ENCODE results near the gene GLG1.
"Not testable (repeated sequence)": the region's sequence is repeated elsewhere in the genome, so short reads cannot be mapped to it uniquely, and the experiment has no call there.

GLG1 gene

DNA sequence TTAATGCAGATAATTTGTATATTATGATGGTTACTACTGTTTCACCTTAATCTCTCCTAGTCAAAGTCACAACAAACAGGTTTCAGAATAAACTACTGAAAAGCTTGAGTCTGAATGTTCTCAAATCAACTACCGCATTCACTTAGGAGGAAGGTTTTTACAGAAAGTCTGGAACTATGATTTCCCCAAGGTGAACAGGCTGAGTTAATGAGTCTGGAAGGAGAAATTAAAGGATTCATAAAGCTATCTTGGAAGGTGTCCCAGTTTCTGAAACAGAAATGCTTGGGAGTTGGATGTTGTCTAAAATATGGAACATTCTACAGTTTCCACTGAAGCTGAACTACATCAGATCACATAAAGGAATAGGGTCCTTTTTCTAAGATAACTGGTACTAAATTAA is 69.2 kb downstream of the GLG1 start:
- not testable (repeated sequence) for DNase-seq (ENCODE audit: low read depth)

DNA sequence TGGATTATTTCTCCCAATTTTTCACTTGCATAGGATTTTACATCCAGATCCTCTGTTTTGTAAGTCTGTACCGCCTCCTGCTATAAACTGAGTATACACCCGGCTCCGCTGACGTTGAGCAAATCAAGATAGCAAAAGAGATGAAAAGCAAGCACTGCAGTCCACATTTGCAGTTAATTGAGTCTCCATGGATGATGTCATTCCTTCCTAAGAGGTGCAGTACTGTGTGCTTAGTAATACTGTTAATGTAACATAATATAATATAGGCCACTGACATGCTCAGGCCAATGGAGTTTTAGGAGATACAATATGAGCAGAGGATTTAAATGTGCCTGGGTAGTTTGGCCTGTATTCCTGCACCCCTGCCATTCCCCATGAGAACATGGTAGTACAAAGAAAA is 72.3 kb downstream of the GLG1 start:
- DNase-seq (ENCODE audit: low read depth) = not testable (repeated sequence)

DNA sequence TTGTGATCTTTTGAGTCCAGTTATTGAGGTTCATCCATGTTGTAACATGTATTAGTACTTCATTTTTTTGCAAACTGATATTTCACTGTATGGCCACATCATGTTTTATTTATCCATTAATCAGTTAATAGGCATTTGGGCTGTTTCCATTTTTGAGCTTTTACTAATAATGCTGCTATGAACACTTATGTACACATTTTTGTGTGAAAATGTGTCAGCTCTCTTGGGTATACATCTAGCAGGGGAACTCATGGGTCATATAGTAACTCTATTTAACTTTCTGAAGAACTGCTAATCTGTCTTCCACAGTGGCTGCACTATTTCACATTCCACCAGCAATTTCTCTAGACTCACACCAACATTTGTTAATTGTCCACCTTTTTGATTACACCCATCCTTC is 82.0 kb downstream of the GLG1 start:
- DNase-seq (ENCODE audit: low read depth) = no peak

DNA sequence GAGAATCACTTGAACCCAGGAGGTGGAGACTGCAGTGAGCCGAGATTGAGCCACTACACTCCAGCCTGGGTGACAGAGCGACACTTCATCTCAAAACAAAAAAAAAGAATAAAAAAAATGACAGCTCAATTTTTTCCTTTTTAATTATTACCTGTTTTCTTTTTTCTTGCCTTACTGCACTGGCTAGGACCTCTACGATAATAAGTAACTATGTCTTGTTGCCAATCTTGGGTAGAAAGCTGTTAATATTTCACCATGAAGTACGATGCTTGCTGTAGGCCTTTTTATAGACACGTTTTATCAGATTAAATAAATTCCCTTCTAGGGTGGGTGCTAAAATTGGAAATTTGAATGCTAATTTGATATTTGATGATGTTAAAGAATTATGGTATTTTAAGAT is 82.8 kb downstream of the GLG1 start:
- no peak for DNase-seq (ENCODE audit: low read depth)

DNA sequence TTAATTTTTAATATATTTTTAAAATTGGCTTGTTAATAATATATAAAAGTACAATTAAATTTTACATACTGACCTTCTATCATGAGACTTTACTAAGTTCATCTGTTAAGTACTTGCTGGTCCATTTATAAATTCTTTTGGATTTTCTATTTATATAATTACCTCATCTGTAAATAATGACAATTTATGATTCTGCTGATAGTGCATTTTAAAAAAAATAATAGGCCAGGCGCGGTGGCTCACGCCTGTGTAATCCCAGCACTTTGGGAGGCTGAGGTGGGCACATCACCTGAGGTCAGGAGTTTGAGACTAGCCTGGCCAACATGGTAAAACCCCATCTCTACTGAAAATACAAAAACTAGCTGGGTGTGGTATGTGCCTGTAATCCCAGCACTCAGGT is 83.2 kb downstream of the GLG1 start:
- not testable (repeated sequence) for DNase-seq (ENCODE audit: low read depth)

DNA sequence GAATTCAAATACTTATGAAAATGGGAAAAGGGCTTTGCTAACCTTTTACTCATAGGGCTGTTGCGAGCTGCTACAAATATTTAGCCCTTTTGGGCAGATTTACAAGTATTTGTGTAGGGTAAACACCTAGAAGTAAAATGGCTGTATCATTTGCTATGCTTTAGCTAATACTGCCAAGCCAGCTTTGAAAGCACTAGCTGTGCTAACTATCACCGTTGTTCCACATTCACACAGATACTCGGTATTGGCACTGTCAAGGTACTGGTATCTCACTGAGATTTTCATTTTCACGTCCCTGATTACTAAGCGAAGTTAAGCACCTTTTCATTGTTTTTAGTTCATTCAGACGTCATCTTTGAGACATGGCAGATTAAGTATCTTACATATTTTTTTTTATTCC is 84.8 kb downstream of the GLG1 start:
- DNase-seq (ENCODE audit: low read depth) = no peak

DNA sequence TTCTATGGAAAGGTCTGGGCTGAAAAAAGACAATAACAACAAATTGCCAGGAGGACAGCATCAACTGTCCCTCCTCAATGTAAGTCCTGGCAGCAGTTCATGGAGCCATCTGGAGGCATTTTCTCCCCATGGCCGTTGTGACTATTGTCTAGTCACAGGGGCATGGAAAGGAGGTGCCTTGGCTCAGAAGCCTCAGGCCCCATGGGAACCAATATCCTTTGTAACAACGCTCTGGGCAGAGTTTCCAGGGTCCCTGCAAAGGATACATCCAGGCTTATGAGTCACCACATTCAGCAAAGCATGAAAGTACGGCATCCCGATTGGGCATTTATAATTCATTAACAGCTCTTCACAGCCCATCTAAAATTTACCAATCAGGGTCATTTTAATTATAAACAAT is 85.2 kb downstream of the GLG1 start:
- DNase-seq (ENCODE audit: low read depth) = no peak

DNA sequence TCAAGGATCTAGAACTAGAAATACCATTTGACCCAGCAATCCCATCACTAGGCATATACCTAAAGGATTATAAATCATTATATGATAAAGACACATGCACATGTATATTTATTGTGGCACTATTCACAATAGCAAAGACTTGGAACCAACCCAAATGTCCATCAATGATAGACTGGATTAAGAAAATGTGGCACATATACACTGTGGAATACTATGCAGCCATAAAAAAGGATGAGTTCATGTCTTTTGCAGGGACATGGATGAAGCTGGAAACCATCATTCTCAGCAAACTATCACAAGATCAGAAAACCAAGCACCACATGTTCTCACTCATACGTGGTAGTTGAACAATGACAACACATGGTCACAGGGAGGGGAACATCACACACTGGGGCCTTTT is 88.0 kb downstream of the GLG1 start:
- not testable (repeated sequence) for DNase-seq (ENCODE audit: low read depth)

DNA sequence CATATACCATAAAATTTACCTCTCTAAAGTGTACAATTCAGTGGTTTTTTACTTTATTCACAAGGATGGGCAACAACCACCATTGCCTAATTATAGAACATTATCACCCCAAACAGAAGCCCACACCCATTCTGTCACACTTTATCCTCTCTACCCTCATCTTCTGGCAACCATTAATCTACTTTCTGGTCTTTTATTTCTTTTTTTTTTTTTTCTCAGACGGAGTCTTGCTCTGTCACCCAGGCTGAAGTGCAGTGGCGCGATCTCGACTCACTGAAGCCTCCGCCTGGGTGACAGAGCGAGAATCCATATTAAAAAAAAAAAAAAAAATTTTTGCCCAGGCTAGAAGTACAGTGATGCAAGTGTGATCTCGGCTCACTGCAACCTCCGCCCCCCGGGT is 95.0 kb downstream of the GLG1 start:
- DNase-seq (ENCODE audit: low read depth) = no peak

DNA sequence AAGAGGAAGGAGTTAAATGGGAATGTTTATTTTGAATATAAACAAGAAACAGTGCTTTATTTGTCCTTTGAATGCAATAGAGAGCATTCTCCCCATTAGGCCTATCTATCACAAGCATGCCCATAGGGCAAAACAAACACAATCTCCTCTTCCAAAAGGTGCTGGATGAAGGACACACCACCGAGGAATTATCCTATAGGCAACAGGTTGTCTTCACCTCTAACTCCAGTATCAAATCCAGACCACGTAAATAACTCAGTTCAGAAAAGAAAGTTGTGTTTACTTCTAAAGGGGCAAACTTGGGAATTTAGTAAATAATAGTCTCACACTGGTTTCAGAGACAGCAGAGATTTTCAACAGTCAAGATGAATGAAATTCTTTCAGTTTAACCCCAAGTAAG is 101.9 kb downstream of the GLG1 start:
- DNase-seq (ENCODE audit: low read depth) = no peak

DNA sequence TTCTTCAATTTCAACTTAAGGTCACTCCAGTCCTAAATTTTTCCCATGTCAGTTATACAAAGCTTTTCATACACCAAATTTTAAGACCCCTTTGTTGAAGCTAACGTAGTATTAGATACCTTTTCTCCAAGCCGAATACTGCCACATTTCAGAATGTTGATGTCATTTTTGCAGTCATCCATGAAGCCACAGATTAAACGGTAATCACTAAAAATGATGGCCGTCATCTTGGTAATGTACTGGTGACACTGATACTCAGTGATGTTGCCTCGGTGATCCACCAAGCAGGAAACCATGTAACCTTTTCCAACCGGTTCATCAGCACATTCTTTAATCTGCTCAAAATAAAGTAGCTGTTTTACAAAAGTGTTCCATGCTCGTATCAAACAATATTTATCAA is 103.5 kb downstream of the GLG1 start:
- no peak for DNase-seq (ENCODE audit: low read depth)

DNA sequence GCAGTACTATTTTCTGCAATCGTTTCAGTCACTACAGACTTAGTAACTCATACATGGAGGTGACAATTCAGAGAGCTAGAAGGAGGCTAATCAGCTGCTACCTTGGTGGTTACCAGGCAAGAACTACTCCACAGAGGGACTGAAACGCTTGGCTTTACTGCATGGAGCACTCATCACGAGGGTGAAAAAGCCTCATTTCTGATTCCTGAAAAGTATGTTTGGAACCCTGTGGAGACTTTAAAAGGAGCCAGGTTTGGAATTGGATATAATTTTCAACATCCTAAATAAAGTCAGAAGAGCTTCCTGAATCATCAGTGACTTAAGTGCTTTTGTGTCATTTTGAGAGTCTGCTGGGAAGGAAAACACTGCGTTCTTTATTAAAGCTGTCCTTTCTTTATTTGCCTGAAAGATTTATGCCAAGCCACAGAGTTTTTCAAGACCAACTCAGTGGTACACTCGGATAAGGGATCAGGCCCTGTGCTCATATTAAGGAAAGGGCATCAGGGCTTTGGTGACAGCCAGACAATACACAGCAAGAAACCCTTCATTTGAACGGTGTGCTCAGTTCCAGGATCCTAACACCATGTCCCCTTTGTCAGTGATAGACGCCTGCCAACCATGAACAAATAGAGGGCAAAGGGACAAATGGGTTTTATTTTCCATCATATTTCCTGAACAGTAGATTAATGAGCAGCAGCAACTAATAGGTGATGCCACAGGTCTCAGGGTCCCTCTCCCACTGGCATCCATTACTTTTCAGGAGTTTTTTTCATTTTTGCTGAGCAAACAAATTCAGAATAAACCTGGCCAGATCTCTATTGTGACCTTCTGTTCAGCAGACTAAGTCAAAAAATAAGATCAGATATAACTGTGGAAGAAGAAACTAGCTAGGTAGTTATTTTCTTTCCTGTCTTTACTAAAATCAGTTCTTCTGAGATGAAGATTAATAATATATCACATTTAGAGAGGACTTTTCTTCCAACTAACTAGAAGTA is 105.1 kb downstream of the GLG1 start:
- no peak for DNase-seq (ENCODE audit: low read depth)

DNA sequence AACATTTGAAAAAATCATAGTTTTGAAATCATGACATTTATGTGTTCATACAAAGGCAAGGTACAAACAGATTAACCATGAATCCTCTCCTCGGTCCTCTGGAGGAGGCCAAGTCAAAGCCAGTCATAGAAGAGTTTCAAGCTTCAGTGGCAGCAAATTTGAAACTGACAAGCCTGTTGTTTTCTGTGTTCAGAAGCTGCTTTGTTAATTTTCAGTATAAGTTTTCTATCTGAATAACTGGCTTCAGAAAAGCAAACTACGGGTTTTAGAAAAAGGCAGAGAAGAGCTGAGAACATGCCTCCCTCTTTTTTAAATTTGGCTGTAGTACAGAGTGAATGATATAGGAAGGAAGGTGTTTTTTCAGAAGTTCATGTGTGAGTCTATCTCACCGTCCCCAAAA is 106.0 kb downstream of the GLG1 start:
- DNase-seq (ENCODE audit: low read depth) = no peak

DNA sequence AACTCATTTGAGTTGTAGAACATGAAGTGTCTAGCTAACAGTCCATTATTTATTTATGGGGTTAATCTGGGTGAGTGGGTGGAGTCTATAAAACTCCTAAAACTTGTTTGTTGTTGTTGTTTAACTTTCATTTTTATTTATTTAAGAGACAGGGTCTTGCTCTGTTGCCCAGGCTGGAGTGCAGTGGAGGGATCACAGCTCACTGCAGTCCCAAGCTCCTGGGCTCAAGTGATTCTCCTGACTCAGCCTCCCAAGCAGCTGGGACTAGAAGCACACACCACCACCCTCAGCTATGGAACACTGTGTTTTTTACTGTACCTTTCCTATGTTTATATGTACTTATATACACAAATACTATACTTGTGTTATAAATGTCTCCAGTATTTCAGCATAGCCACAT is 107.8 kb downstream of the GLG1 start:
- no peak for DNase-seq (ENCODE audit: low read depth)

DNA sequence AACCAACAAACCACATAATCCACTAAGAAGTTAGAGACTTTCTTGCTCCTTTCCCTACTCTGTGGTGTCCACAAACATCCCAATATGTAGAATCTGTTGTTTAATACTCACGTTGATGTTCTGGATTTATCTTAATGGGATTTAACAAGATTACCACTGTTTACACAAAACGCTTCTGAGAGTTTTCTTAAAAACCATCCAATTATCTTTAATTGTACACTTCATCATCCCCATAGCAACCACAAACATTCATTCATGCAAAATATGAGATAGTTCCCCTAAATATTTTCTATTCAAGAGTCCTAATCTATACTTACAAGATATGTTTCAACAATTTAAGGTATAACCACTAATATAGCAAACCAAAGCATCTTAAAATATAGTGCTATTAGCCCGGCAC is 109.2 kb downstream of the GLG1 start:
- no peak for DNase-seq (ENCODE audit: low read depth)

DNA sequence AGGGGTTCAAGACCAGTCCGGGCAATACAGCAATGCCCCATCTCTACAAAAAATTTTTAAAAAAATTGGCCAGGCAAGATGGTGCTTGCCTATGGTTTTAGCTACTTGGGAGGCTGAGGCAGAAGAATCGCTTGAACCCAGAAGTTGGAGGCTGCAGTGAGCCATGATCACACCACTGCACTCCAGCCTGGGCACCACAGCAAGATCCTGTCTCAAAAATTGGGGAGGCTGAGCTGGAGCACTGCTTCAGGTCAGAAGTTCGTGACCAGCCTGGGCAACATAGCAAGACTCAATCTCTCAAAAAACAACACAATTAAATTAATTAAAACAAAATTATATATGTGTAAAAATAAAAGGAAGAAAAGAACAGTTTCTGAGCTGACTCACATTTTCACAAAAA is 110.9 kb downstream of the GLG1 start:
- no peak for DNase-seq (ENCODE audit: low read depth)

DNA sequence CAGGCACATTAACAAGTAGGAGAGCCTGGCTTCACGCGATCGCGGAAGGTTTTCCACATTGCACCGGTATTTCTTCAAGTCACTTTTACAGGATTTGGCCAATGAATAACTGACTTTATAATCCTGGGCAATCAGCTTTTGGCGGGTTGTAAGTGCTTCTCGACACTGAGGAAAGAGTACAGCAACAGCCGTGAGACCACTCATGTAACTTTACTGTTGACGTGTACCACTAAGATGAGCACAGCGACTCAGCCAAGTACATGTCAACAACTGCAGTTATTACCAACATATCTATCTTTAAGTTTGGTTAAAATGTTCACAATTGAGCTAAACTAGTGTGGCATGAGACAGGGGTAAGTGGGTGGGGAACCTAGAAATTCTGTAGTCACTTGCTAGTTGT is 113.9 kb downstream of the GLG1 start:
- no peak for DNase-seq (ENCODE audit: low read depth)

DNA sequence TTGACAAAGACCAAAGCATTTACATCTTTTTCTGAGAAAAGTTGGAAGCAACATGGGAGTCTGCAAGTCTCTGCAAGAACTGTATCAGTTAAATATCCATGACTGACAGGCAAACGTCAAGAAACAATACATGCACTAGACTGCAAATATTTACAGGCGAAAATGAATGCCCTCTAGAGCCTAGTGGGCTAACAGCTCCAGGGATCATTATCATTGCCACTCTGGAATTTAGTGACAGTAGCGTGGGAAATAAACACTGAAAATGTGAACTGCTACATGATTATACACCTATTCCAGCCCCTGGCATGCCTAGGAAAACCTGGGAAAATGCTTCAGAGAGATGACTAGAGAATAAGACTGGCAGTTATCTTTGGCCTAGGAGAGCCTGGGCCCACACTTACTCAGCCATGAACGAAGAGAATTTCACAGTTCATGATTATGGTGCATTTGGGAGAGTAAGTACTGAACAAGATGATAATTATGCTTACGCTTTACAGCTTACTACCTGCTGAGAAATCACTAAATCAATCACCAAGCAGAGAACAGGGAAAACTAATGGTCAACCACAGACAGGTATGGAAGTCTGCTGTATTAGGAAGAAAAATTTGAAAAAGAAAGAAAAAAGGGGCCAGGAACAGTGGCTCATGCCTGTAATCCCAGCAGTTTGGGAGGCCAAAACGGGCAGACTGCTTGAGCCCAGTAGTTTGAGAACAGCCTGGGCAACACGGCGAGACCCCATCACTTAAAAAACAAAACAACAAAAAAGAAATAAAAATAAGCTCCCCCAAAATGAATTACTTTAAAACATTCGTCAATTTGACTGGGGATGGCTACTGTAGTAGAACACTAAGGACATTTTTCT is 119.0 kb downstream of the GLG1 start:
- DNase-seq (ENCODE audit: low read depth) = no peak

DNA sequence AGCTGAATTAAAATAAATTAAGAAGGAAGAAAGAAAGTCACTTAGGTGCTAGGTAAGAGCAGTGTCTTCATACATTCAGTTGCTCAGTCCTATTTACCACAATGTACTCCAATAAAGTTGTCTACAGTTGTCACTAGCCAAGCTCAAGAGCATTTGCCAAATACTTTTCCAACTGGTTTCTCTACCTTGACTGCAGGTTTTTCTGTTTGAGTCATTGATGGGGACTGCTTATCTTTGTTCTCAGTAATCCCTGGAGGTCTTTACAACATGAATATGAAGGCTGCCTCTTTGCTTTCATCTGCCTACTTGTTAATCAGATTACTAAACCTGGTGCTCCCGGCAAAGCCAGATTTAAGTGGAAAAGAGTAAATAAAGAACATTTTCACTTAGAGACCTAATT is 121.0 kb downstream of the GLG1 start:
- DNase-seq (ENCODE audit: low read depth) = no peak

DNA sequence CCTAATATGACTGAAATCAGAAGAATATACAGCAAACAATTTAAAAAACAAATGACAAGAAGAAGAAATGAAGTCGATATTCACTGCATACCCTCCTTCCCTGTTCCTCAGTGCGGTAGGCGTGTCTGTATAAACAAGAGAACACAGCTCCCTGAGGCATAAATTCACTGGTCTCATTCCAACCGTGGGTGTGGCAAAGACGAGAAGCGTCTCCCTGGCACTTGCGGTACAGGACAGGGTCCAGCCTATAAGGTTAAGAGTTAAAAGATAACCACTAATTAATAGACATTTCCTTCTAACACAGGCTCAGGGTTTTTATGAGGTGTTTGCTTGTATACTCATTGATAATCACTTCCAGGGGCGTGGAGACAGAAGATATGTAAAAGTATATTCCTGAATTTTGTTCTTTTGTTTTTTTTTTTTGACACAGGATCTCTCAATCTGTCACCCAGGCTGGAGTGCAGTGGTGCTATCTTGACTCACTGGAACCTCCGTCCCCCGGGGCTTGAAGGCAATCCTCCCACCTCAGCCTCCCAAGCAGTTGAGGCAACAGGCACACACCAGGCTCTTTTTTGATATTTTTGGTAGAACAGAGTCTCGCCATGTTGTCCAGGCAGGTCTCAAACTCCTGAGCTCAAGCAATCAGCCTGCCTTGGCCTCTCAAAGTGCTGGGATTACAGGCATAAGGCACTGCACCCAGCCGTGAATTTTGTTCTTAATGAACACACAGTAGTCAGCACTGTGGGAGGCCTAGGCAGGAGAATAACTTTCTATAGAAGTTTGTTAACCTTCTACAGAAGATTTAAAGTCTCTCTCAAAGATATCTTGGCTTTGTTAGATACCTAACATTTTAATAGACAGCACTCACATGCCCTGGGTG is 126.5 kb downstream of the GLG1 start:
- DNase-seq (ENCODE audit: low read depth) = no peak

DNA sequence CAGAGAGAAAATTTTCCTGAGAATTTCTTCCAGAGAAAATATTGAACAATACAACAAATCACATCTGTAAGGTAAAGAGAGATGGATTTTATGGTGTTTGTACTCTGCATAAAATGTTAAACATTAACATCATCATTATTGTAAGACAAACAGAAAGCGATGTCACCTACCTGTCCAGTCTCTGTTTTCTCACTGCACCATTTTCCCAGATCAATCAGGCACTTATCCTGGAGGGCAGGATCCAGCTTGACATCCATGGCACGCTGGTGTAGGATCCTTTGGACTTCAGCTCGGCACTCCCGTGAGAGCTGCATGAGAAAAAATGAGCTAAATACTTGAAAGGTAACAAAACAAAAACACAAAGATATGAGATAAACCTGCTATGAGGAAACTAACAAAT is 129.7 kb downstream of the GLG1 start:
- no peak for DNase-seq (ENCODE audit: low read depth)

DNA sequence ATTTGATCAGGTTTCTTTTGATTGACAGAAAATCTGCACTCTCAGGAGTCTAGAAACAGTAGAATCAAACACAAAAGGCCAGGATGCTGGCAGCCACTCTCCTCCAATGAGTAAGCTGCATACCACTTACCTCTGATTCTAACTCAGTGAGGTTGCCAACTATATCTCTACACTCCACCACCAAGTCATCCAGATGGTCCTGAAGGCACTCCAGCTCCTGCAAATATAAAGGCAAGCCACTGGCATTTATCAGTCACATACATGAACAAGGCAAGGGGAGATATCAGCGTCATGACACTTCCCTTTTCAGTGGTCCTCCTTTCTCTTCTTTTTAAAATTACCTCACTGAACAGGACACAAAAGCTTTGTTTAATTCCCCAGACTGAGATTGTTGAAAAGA is 132.5 kb downstream of the GLG1 start:
- no peak for DNase-seq (ENCODE audit: low read depth)
